ENCODE data around the gene CAMK1D.

DNA sequence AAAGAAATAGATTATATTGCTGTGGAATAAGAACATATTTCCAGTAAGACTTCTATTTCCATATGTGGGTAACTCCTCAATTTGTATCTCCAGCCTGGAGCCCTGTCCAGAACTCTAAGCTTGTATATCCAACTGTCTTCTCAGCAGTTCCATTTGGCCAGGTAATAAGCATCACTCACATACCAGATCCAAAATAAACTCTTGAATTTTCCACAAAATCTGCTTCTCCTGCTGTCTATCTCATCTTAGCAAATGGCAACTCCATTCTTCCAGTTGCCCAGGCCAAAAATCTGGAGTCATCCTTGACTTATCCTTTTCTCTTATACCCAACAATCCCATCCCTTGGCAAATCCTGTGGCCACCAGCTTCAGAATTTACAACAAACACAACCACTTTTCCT lies 325.8 kb downstream of the CAMK1D start:
- TF ChIP-seq, protein P1, sequence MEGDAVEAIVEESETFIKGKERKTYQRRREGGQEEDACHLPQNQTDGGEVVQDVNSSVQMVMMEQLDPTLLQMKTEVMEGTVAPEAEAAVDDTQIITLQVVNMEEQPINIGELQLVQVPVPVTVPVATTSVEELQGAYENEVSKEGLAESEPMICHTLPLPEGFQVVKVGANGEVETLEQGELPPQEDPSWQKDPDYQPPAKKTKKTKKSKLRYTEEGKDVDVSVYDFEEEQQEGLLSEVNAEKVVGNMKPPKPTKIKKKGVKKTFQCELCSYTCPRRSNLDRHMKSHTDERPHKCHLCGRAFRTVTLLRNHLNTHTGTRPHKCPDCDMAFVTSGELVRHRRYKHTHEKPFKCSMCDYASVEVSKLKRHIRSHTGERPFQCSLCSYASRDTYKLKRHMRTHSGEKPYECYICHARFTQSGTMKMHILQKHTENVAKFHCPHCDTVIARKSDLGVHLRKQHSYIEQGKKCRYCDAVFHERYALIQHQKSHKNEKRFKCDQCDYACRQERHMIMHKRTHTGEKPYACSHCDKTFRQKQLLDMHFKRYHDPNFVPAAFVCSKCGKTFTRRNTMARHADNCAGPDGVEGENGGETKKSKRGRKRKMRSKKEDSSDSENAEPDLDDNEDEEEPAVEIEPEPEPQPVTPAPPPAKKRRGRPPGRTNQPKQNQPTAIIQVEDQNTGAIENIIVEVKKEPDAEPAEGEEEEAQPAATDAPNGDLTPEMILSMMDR (IDR thresholded peaks at IDR 0.05): no peak
- no peak for TF ChIP-seq POLR2A (IDR thresholded peaks at IDR 0.05)

All from right lobe of liver (tissue), 4 donors.